HCT116 (cell line): ENCODE results near the gene MATN3. TPM values are rescaled to one million over a fixed set of nuclear protein-coding genes. Genes with fewer than 3 reads are reported as not detected.

Experiments
- ATAC-seq: fragments of 200-7000 bp; cut with Tn5 transposase; 2 replicates; pipeline ENCODE4 v1.9.1; 2020; ENCODE audit warnings: mild to moderate bottlenecking, moderate library complexity
- BruUV-seq: library from RNA; stranded (reverse); fragments of 400-500 nt; replicated peaks from 2 replicates; lab custom pipeline; 2021; lab: Mats Ljungman, UMichigan
- CTCF ChIA-PET: fragments of 300-600 bp; sonication (Branson Sonifier 250); formaldehyde crosslinking; loops from one replicate; lab custom pipeline; 2021; ENCODE audit warnings: antibody characterized with exemption; lab: Charles Lee
- POLR2A ChIA-PET: fragments of 300-600, 350-600 bp; sonication (Branson Sonifier 250); formaldehyde crosslinking; loops from one replicate; lab custom pipeline; 2021; ENCODE audit warnings: antibody characterized with exemption; lab: Charles Lee
- RAD21 ChIA-PET, 2 experiments: fragments of 300-600 bp; sonication (Branson Sonifier 250); formaldehyde crosslinking; loops; one replicate each; lab custom pipeline; 2023; ENCODE audit warnings: low total read pairs in 2 of 2; ENCODE audit not compliant: uncharacterized antibody in 2 of 2, unreplicated experiment in 2 of 2, low non-redundant PET in 1 of 2; lab: Charles Lee
- DNase-seq: peaks from one replicate; pipeline ENCODE4 v3.0.0-alpha.2; 2010; ENCODE audit warnings: low read depth, low spot score
- H2AFZ ChIP-seq: fragments of 200-600 bp; shearing (Covaris generic), sonication (generic); 2 replicates; pipeline ENCODE4 v1.6.1; 2017; ENCODE audit warnings: low read depth, mixed run types, mixed read lengths, antibody characterized with exemption, low read length; ENCODE audit not compliant: poor library complexity, severe bottlenecking
- H3K27ac ChIP-seq: 2 replicates; pipeline ENCODE4 v1.5.1; 2012; ENCODE audit warnings: low read depth, low read length
- H3K27me3 ChIP-seq: fragments of 200-600 bp; sonication (generic); 2 replicates; pipeline ENCODE4 v1.6.1; 2016; ENCODE audit warnings: mixed run types, low read length, mixed read lengths; ENCODE audit not compliant: insufficient read depth
- H3K36me3 ChIP-seq, 2 experiments: fragments of 200-500 bp in 1 of 2; fragments of 200-600 bp in 1 of 2; sonication (Bioruptor generic) in 1 of 2; sonication (generic) in 1 of 2; 2 replicates each; pipeline versions ENCODE4 v1.5.1 to v1.6.1; 2014 to 2016; ENCODE audit warnings: low read length in 2 of 2, inconsistent platforms in 1 of 2, mixed read lengths in 1 of 2, mixed run types in 1 of 2; ENCODE audit not compliant: insufficient read depth in 2 of 2, control insufficient read depth in 1 of 2
- H3K4me1 ChIP-seq, 2 experiments: fragments of 200-600 bp in 1 of 2; sonication (generic) in 1 of 2; 2 replicates each; pipeline versions ENCODE4 v1.5.1 to v1.6.1; 2012 to 2017; ENCODE audit warnings: low read length in 2 of 2, inconsistent platforms in 1 of 2, mild to moderate bottlenecking in 1 of 2, mixed read lengths in 1 of 2, mixed run types in 1 of 2, moderate library complexity in 1 of 2; ENCODE audit not compliant: insufficient read depth in 2 of 2, control insufficient read depth in 1 of 2
- H3K4me2 ChIP-seq: fragments of 200-600 bp; sonication (generic); 2 replicates; pipeline ENCODE4 v1.6.1; 2017; ENCODE audit warnings: mixed run types, low read length, mixed read lengths
- H3K4me3 ChIP-seq, 2 experiments: fragments of 200-600 bp in 1 of 2; sonication (generic) in 1 of 2; replicated peaks in 1 of 2; 2 replicates each; pipeline ENCODE4 v1.5.1; 2011 to 2016; ENCODE audit warnings: low read length in 2 of 2, control low read depth in 1 of 2, low read depth in 1 of 2, mild to moderate bottlenecking in 1 of 2, mixed read lengths in 1 of 2, mixed run types in 1 of 2
- H3K79me2 ChIP-seq: fragments of 200-600 bp; sonication (generic); 2 replicates; pipeline ENCODE4 v1.6.1; 2017; ENCODE audit warnings: mild to moderate bottlenecking, mixed run types, low read length, moderate library complexity, mixed read lengths; ENCODE audit not compliant: insufficient read depth
- H3K9ac ChIP-seq: fragments of 200-600 bp; sonication (generic); 2 replicates; pipeline ENCODE4 v1.6.1; 2016; ENCODE audit warnings: low read length, mixed read lengths
- H3K9me2 ChIP-seq: fragments of 200-600 bp; sonication (generic), shearing (Covaris generic); 2 replicates; pipeline ENCODE4 v1.6.1; 2017; ENCODE audit warnings: mixed run types, mild to moderate bottlenecking, moderate library complexity; ENCODE audit not compliant: insufficient read depth
- H3K9me3 ChIP-seq, 2 experiments: fragments of 200-500 bp in 1 of 2; fragments of 200-600 bp in 1 of 2; sonication (Bioruptor generic) in 1 of 2; sonication (generic) in 1 of 2; 2 replicates each; pipeline ENCODE4 v1.6.1; 2014 to 2017; ENCODE audit warnings: low read length in 2 of 2, mixed read lengths in 2 of 2, inconsistent platforms in 1 of 2, low read depth in 1 of 2, mild to moderate bottlenecking in 1 of 2, mixed run types in 1 of 2, moderate library complexity in 1 of 2; ENCODE audit not compliant: control insufficient read depth in 1 of 2, insufficient read depth in 1 of 2
- H4K20me1 ChIP-seq: fragments of 200-600 bp; sonication (generic), shearing (Covaris generic); 2 replicates; pipeline ENCODE4 v1.6.1; 2017; ENCODE audit warnings: mixed run types, mild to moderate bottlenecking, moderate library complexity; ENCODE audit not compliant: insufficient read depth
- MAX ChIP-seq: IDR thresholded peaks from 2 replicates; pipeline ENCODE4 v1.6.1; 2012
- REST ChIP-seq: IDR thresholded peaks from 2 replicates; pipeline ENCODE4 v1.6.1; 2012; ENCODE audit warnings: low read depth
- ZFX ChIP-seq: fragments of 450-650 bp; IDR thresholded peaks from 2 replicates; pipeline ENCODE4 v1.6.1; 2017
- intact Hi-C: fragments of 100-400 bp; cut with micrococcal nuclease; formaldehyde crosslinking; loops from 2 replicates; pipeline ENCODE4 v1.10.0; 2022
- total RNA-seq: library from RNA; stranded (reverse); gene quantifications from one replicate; pipeline ENCODE4 v1.2.1, GENCODE V29; 2021; ENCODE audit not compliant: unreplicated experiment

Gene MATN3
- total RNA-seq, 1 experiment from 2014 or later: not detected

GRCh38 chr2:19955544-19956422, 56.7 kb downstream of the MATN3 start (continued):
- TF ChIP-seq REST (no peak), ZFX (no peak)

GRCh38 chr2:19949071-19949470, 63.4 kb downstream of the MATN3 start:
- intact Hi-C loops: no loop called here
- no peaks in the 10 kb centered on the region for H3K79me2 ChIP-seq
- ATAC-seq: no peak
- POLR2A ChIA-PET: no interaction called here
- RAD21 ChIA-PET: no interaction called here
- no peaks in the 10 kb centered on the region for H3K9me3 ChIP-seq
- no peak overlapping the region for H3K4me2 ChIP-seq
- H4K20me1 ChIP-seq: no peaks in the 10 kb centered on the region
- H3K4me3 ChIP-seq: no peak overlapping the region
- no TSS peak for BruUV-seq
- DNase-seq: no peak
- H3K27ac ChIP-seq: no peak overlapping the region
- TF ChIP-seq MAX: no peak
- no peaks in the 10 kb centered on the region for H3K9me2 ChIP-seq
- no peaks in the 10 kb centered on the region for H3K27me3 ChIP-seq
- no peak overlapping the region for H3K9ac ChIP-seq
- CTCF ChIA-PET: interaction anchor here (0.7 kb wide), 1 partner anchor 145 kb away, joined by 3 read pairs; no protein-coding TSS in a partner anchor
- H3K36me3 ChIP-seq: no peaks in the 10 kb centered on the region; a peak in 1 of 4 replicates
- no peak overlapping the region for H2AFZ ChIP-seq
- no peaks in the 10 kb centered on the region for H3K4me1 ChIP-seq
